Activated T-cell treated with anti-CD3 and anti-CD28 coated beads for 4 hours (primary cell): Measurements from ENCODE around the gene TCF25.

ENCODE experiments used
- DNase-seq: peaks from one replicate; pipeline ENCODE4 v3.0.0-alpha.2; 2020

The TCF25 gene

GRCh38 chr16:89949756-89950155 is 76.4 kb downstream of the TCF25 start:
- no peak for DNase-seq

- no peak for DNase-seq
Observed at GRCh38 chr16:89951509-89951908, 78.1 kb downstream of the TCF25 start.

- DNase-seq: no peak
Observed at GRCh38 chr16:89952049-89952448, 78.7 kb downstream of the TCF25 start.

DNA sequence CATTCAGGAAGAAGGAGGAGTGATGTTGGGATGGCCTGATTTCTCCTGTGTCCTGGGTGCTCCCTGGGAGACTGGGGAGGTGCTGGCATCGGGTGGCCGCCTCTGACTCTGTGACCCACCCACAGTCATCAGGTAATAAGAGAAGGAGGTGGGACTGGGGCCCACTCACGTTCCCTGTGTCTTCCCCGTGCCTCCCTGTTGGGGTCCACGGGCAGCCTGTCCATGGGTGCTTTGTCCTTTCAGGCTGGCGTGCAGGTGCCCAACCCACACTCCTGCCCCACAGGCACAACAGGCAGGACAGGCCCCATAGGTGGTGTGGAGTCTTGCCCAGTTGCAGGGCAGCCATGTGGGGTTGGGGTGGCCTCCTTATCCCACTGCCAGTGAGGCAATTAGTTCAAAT is 79.2 kb downstream of the TCF25 start:
- DNase-seq: no peak

GRCh38 chr16:89953671-89954406 is 80.4 kb downstream of the TCF25 start:
- DNase-seq: no peak

GRCh38 chr16:89954462-89954861 is 81.1 kb downstream of the TCF25 start:
- DNase-seq: no peak

DNA sequence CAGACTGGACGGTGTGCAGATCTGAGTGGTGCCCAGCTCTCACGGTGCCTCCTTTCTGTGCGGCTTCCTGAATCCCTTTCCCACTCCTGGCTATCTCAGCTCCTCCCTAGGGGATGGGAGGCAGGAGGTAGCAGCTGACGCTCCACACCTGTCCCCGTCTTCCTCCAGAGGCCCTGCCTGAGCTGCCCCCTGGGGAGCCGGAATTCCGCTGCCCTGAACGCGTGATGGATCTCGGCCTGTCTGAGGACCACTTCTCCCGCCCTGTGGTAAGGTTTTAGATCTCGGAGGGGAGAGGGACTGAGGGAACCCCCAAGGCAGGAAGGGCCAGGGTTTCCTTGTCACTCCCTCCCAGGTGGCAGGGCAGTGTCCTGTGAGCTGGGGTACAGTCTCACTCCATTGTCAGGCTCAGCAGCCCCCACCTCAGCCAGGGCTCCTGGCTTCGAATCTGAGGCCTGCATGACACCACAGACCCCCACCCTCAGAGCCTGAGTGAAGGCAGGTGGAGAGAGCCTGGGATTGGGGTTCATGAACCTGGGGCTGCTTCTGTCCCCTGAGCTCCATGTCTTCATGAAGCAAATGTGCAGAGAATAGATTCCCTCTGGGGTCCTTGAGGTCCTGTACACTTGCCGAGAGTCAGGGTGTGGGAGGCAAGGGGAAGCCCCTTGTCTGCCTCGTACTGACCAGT is 81.8 kb downstream of the TCF25 start:
- DNase-seq: no peak

GRCh38 chr16:89956505-89957215 is 83.3 kb downstream of the TCF25 start:
- no peak for DNase-seq

GRCh38 chr16:89957216-89957785 is 83.9 kb downstream of the TCF25 start:
- DNase-seq: no peak

DNA sequence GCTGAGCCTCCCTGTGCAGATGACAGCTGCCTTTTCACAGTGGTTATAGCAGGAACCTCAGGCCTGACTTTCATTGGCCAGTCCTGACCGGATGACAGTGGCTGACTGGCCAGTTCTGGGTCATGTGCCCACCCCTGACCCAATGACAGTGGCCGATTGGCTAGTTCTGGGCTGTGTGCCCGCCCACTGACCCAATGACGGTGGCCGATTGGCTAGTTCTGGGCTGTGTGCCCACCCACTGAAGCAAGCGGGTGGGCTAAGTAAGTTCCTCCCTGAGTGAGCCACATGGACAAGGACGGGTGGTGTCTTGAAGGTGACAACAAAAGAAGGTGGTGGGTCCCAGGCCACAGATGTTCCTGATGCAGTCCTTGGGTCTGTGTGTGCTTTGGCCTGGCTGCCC is 84.7 kb downstream of the TCF25 start:
- no peak for DNase-seq

DNA sequence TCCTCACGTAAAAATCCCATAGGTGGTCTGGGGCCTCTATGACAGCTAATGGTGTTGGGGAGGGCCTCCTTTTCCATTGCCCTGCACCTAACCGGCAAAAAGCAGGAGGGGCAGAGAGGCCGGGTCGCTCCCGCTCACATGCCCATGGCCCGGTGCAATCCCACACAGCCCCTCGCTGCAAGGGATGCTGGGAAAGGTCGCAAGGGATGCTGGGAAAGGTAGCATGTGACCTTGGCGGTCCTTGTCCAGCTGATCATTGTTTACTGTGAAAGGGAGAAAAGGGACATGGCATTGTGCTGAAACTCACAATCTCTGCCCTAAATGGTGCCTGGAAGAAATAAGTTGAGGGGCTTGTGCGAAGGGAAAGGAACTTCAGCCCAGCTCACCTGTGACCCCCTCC is 85.2 kb downstream of the TCF25 start:
- no peak for DNase-seq

- DNase-seq: no peak
Observed at GRCh38 chr16:89960966-89961365, 87.6 kb downstream of the TCF25 start.
